ENCODE measurements around the gene ANK2.

DNA sequence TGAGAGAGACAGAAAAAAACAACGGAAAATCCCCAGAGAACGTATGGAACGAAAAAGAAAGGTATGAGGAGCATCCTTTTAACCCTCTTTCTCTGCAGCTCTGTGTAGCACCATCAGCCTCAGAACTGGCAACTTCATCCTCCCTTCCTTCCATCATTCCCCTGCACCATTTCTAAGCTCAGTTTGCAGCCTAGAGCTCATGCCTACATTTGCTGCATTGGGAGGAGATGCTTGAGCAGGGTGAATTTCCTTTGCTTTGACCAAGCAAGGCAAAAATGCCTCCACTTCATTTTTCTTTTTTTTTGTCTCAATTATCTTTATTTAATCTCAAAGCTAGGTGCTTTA lies 67.9 kb downstream of the ANK2 start:
- TF ChIP-seq, protein P1, sequence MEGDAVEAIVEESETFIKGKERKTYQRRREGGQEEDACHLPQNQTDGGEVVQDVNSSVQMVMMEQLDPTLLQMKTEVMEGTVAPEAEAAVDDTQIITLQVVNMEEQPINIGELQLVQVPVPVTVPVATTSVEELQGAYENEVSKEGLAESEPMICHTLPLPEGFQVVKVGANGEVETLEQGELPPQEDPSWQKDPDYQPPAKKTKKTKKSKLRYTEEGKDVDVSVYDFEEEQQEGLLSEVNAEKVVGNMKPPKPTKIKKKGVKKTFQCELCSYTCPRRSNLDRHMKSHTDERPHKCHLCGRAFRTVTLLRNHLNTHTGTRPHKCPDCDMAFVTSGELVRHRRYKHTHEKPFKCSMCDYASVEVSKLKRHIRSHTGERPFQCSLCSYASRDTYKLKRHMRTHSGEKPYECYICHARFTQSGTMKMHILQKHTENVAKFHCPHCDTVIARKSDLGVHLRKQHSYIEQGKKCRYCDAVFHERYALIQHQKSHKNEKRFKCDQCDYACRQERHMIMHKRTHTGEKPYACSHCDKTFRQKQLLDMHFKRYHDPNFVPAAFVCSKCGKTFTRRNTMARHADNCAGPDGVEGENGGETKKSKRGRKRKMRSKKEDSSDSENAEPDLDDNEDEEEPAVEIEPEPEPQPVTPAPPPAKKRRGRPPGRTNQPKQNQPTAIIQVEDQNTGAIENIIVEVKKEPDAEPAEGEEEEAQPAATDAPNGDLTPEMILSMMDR (IDR thresholded peaks at IDR 0.05; ENCODE audit: low read length), result no peak
- no peak for TF ChIP-seq EZH2 (IDR thresholded peaks at IDR 0.05; ENCODE audit: borderline replicate concordance, low read length)

Measured in OCI-LY1 (cell line).